Activated T-cell treated with anti-CD3 and anti-CD28 coated beads, Interleukin-2, amount 50 U/mL, for 1 hour (primary cell): ENCODE results near the gene TPCN1.

Experiments
- DNase-seq: peaks from one replicate; pipeline ENCODE4 v3.0.0-alpha.2; 2020

The TPCN1 gene

GRCh38 chr12:113266106-113266895, 45.0 kb downstream of the TPCN1 start:
- DNase-seq, result no peak

GRCh38 chr12:113267621-113268020, 46.4 kb downstream of the TPCN1 start:
- no peak for DNase-seq

- DNase-seq, result no peak
Measured at GRCh38 chr12:113268136-113268535, 46.9 kb downstream of the TPCN1 start.

GRCh38 chr12:113268621-113269020, 47.4 kb downstream of the TPCN1 start:
- DNase-seq, result no peak

GRCh38 chr12:113269257-113269943, 48.1 kb downstream of the TPCN1 start:
- DNase-seq, result no peak

DNA sequence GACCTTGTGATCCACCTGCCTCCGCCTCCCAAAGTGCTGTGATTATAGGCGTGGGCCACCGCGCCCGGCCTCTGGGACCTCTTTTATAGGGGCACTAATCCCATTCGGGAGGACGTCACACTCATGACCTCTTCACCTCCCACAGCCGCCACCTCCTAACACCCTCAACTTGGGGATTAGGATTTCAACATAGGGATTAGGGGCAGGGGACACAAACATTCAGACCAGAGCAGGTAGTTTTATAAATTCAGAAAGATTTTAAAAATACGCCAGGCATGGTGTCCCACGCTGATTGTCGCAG, 49.4 kb downstream of the TPCN1 start:
- no peak for DNase-seq

DNA sequence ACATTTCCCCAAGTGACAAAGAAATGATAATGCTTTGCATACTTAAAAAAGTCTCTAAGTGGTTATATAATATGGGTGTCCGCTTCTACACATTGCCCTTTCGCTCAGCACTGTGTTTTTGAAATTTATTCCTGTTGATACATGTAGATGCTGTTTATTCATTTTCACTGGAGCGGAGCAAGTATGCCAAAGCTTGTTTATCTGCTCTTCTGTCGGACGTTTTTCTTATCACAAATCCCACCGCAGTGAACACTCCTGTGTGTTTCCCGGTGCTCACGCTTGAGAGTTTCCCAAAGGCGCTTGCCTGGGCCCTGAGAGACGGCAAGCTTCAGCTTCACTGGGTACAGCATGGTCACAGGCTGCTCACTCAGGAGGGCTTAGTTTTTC, 50.2 kb downstream of the TPCN1 start:
- DNase-seq, result no peak

DNA sequence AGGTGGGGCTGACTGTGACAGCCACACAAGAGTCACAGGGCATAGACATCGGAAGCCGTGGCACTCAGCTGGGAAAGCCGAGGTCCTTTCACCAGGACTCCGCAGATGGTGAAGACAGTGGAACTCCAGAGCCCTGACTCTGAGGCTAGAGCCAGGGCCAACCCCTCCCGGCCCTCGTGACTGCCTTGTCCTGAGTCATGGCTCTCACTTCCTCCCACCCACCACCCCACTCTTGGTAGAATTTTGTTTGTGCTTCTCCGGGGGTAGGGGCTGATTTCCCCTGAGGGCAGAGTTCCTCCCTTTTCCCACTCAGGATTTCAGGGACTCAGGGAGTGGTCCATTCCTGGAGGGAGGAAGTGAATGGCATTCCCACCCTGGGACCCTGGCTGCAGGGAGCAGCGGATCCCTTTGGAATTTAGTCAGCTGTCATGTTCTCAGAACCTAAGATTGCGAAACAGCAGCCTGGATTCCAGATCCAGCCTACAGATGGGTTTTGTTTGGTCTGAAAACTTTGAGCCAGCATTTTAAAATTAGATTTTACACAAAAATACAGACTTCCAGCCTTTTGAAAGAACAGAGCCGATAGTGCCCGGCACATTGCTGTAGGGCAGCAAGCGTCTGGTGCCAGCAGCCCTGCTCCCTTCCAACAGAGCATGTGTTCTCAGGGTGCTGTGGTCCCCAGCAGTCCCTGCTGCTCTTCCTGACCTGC, 50.7 kb downstream of the TPCN1 start:
- no peak for DNase-seq

- DNase-seq, result no peak
Measured at GRCh38 chr12:113273053-113273725, 51.9 kb downstream of the TPCN1 start.

GRCh38 chr12:113274848-113275247, 53.6 kb downstream of the TPCN1 start:
- DNase-seq, result no peak

GRCh38 chr12:113276306-113276705, 55.0 kb downstream of the TPCN1 start:
- no peak for DNase-seq

DNA sequence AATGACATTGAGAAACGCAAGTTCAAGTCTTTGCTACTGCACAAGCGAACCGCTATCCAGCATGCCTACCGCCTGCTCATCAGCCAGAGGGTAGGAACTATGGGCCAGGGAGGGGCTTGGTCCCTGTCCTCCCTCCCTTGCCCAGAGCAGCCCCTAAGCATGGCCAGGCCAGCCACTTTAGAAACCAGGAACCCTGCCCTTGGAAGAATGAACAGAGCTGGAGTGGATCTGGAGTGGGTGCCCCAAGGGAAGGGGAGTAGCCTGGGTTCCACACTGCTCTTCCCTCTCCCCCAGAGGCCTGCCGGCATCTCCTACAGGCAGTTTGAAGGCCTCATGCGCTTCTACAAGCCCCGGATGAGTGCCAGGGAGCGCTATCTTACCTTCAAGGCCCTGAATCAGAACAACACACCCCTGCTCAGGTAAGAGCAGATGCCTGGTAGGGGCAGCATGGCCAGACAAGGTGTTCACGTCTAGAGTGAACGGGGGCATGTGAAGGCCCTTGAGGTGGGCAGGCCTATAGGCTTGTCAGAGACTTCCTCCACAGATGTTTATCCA, 55.8 kb downstream of the TPCN1 start:
- no peak for DNase-seq

DNA sequence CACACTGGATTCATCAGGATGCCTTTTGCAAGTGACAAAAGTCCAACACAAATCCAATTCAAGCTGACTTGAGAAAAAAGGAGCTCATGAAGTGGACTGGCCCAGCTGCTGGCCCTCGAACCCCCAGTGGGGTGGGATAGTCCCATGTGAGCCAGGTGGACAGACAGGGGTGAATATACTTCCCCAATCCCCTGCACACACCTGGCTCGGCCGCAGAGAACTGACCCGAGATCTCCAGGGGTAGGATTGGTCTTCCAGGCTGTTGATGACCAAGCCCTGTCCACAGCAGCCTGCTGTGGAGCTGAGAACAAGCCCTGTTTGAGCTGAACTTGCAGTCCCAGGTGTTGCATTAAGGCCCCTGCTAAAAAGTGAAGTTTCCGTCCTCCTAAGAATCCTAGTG, 56.2 kb downstream of the TPCN1 start:
- no peak for DNase-seq

DNA sequence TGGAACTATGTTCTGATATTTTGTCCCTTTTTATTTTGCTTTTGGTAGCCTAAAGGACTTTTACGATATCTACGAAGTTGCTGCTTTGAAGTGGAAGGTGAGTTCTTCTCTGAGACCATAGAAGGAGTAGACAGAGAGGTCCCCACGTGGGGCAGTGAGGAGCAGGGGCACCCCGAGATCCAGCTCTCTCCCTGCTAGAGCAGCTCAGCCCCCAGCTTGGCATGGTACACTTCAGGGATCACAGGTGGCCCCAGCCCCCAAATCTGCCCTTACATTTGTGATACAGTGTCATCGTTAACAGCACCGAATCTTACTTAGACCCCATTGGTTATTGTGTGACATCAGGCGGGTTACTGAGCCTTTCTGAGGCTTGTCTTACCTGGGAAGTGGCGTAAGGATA, 56.9 kb downstream of the TPCN1 start:
- DNase-seq, result no peak

- no peak for DNase-seq
Measured at GRCh38 chr12:113278633-113279032, 57.4 kb downstream of the TPCN1 start.

DNA sequence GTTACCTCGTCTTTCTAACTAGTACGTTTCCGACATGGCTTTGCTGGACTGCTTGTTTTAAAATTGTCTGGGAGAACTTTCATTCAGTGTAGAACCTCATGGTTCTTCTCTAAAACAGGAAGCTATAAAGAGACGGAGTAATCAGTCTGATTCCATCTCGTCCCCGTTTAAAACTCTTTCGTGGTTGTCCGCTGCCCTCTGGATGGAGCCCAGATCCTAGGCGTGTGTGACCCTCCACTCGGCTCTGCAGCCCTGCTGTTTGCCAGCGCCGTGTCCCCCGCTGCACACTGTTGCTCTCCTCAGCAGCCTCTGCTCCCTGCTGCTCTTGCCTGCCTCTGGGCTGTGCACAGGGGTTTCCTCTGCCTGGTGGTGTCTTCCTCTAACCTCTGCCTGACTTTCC, 63.5 kb downstream of the TPCN1 start:
- no peak for DNase-seq

DNA sequence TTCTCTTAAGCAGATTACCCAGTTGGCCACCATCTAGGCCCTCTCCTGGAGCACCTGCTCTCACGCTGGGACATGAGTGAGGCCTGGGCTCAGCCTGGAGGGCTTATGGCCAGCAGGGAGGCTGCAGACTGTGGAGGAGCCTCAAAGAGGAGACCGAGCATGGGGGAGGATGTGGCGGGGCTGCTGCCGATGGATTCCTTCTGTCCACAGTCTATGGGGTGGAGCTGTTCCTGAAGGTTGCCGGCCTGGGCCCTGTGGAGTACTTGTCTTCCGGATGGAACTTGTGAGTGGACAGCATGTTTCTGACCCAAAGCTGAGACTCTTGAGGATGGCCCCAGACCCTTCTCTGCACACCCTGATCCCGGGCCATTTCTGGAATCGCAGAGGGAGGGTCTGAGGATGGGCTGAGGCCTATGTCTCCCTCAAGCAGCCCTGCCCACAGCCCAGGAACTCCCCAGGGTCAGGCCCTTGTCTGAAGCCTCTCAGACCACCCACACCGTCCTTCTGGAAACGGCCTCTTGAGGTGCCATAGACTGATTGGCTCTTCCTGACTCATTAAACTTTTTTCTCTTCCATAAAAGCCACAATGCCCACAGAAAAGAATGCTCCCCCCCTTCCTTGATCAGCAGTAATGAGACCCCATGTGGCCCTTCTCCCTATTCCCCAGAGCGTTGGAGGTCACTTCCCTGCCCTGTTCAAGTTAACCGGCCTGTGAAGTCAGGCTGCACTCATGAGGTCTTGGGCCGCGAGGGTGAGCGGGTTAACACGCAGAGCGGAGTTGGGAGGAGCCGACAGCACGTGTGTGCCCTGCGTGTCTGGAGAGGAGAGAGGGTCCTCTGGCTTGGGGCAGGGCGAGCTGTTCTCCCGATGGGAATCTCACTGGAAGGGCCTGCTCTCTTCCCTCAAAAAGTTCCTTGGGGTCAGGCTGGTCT, 64.7 kb downstream of the TPCN1 start:
- DNase-seq, result no peak

DNA sequence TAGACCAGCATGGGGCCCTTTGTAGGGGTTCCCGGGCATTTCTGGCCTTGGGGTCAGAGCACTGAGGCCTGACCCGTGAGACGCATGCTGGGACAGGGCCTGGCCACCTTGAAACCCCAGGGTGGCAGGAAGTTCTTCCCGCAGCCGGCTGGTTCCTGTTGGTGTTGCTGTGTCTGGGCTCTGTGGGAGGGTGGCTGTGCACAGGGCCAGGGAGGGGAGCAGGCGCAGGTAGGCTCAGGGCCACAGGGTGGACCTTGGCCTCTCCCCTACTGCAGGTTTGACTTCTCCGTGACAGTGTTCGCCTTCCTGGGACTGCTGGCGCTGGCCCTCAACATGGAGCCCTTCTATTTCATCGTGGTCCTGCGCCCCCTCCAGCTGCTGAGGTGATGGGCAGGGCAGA, 65.4 kb downstream of the TPCN1 start:
- no peak for DNase-seq

DNA sequence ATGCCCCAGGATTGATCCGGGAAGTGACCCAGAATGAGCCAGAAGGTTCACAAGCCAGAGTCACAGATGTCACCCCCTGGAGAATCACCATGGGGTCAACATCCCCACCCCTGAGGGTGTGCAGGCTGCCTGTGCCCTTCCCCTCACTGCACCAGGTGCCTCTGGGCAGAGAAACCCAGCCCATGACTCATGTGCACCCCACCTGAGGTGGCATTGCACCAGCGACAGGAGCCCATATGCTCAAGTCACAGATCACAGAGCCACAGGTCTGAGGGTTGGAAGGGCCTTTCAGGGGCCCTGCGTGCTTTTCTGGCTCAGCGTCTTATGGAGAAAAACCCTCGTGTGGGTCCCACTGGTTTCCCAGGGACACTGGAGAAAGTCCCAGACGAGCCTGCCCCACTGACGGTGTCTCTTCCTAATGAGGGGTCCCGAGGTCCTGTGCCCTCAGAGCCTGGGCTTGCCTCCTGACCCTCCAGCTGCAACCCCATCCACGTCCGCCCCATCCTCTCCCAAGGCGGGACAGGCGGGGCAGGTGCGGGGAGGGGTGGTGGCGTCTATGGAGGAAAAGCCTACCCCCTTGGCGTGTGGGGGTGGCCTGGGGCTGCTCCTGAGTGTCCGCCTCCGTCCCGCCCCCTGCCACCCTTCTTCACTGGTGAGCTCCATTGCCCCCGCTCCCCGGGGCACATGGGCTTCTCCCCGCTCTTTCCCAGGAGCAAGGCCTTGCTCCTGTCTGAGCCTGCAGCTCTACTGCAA, 66.1 kb downstream of the TPCN1 start:
- no peak for DNase-seq

DNA sequence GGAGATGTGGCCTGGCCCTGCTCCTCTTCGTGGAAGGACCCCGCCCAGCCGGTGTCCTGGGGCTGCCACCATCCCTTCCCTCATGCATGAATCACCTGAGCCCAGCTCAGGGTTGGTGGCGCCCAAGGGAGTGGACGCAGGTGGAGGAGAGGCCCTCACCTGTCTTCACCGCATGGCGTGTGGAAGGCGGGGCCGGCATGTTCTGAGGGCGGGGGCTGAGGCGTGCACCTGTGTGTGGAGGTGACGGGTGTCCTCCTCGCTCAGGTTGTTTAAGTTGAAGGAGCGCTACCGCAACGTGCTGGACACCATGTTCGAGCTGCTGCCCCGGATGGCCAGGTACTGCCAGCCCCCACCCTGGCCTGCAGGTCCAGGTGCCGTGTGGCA, 66.6 kb downstream of the TPCN1 start:
- no peak for DNase-seq

GRCh38 chr12:113289361-113289760, 68.1 kb downstream of the TPCN1 start:
- DNase-seq, result no peak
